GM23338 (cell line): ENCODE data around the gene CFAP77.
A peak's percentile ranks its signal among the peaks of the same experiment; 100 is the strongest.

Experiments
- CREB1 ChIP-seq: fragments of 250-450 bp; sonication (Bioruptor Pico); IDR thresholded peaks from 2 replicates; pipeline ENCODE4 v1.5.0; 2020; ENCODE audit warnings: low read depth, mild to moderate bottlenecking, moderate library complexity
- EZH2 ChIP-seq: fragments of 200-600 bp; sonication (generic); IDR thresholded peaks from one replicate; pipeline ENCODE4 v1.8.0; 2017; ENCODE audit warnings: antibody characterized with exemption, mild to moderate bottlenecking, low read depth; ENCODE audit not compliant: unreplicated experiment
- EZH2phosphoT487 ChIP-seq: fragments of 200-600 bp; sonication (generic); IDR thresholded peaks from one replicate; pipeline ENCODE4 v1.8.1; 2018; ENCODE audit warnings: antibody characterized with exemption; ENCODE audit not compliant: unreplicated experiment
- JUNB ChIP-seq: IDR thresholded peaks from one replicate; pipeline ENCODE4 v1.6.1; 2016; ENCODE audit warnings: antibody characterized with exemption; ENCODE audit not compliant: unreplicated experiment
- NANOG ChIP-seq: IDR thresholded peaks from 2 replicates; pipeline ENCODE4 v1.6.1; 2016; ENCODE audit warnings: antibody characterized with exemption, borderline replicate concordance
- POLR2AphosphoS5 ChIP-seq: IDR thresholded peaks from 2 replicates; pipeline ENCODE4 v1.6.1; 2016; ENCODE audit warnings: antibody characterized with exemption, low read depth
- STAT1 ChIP-seq: IDR thresholded peaks from one replicate; pipeline ENCODE4 v1.6.1; 2016; ENCODE audit warnings: antibody characterized with exemption; ENCODE audit not compliant: unreplicated experiment
- ZNF114 ChIP-seq: fragments of 250-450 bp; sonication (Bioruptor Pico); IDR thresholded peaks from 2 replicates; pipeline ENCODE4 v1.5.0; 2020; ENCODE audit warnings: mild to moderate bottlenecking, moderate library complexity
- ZNF331 ChIP-seq: fragments of 250-450 bp; sonication (Bioruptor Pico); IDR thresholded peaks from 2 replicates; pipeline ENCODE4 v1.5.0; 2020; ENCODE audit warnings: low read depth, mild to moderate bottlenecking, moderate library complexity
- TF ChIP-seq, protein P1 (sequence below), 2 experiments: fragments of 200-600 bp in 1 of 2; sonication (generic) in 1 of 2; conservative IDR thresholded peaks; 2 replicates each; pipeline versions ENCODE4 v1.5.1 to v1.6.1; 2016 to 2017; ENCODE audit warnings: antibody characterized with exemption in 2 of 2, low read depth in 2 of 2, mild to moderate bottlenecking in 2 of 2, moderate library complexity in 1 of 2
- TF ChIP-seq, protein P2 (sequence below): IDR thresholded peaks from one replicate; pipeline ENCODE4 v1.6.1; 2018; ENCODE audit warnings: antibody characterized with exemption; ENCODE audit not compliant: unreplicated experiment
- TF ChIP-seq, protein P3 (sequence below): fragments of 250-450 bp; sonication (Bioruptor Pico); IDR thresholded peaks from 2 replicates; pipeline ENCODE4 v1.5.0; 2020; ENCODE audit warnings: mild to moderate bottlenecking, moderate library complexity
- TF ChIP-seq, protein P4 (sequence below): IDR thresholded peaks from 2 replicates; pipeline ENCODE4 v1.6.1; 2016; ENCODE audit warnings: antibody characterized with exemption

DNA sequence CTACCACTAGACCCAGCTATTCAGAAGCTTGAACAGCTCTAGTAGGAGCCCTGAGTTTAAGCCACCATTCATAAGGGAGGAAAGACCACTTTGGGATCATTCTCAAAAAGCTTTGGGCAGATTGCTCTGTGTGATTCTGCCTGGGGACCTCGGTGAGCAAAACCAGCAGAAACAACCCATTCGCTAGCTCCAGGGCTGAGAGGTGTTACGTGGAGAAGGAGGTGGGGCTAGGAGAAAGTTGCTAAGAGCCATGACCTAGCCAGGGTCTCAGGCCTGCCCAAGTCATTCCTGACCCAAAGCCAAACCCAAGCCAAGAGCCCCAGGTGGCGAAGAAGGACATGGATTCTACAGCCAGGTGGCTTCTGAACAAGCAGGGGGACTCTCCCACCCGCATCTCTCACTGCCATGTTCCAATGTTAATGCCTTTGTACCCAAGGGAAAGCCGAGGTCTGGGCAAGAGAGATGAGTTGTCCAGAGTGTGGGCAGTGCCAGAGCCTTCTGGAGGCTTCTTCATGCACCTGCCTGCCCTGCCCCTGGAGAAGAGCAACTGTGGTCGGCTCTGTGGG, 168.4 kb downstream of the CFAP77 start:
- TF ChIP-seq, protein P1, sequence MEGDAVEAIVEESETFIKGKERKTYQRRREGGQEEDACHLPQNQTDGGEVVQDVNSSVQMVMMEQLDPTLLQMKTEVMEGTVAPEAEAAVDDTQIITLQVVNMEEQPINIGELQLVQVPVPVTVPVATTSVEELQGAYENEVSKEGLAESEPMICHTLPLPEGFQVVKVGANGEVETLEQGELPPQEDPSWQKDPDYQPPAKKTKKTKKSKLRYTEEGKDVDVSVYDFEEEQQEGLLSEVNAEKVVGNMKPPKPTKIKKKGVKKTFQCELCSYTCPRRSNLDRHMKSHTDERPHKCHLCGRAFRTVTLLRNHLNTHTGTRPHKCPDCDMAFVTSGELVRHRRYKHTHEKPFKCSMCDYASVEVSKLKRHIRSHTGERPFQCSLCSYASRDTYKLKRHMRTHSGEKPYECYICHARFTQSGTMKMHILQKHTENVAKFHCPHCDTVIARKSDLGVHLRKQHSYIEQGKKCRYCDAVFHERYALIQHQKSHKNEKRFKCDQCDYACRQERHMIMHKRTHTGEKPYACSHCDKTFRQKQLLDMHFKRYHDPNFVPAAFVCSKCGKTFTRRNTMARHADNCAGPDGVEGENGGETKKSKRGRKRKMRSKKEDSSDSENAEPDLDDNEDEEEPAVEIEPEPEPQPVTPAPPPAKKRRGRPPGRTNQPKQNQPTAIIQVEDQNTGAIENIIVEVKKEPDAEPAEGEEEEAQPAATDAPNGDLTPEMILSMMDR (conservative IDR thresholded peaks at IDR 0.05; ENCODE audit: low read depth in 2 of 2): no peak
- TF ChIP-seq EZH2: peak; percentile 38
- TF ChIP-seq EZH2phosphoT487: no peak
- TF ChIP-seq, protein P2, sequence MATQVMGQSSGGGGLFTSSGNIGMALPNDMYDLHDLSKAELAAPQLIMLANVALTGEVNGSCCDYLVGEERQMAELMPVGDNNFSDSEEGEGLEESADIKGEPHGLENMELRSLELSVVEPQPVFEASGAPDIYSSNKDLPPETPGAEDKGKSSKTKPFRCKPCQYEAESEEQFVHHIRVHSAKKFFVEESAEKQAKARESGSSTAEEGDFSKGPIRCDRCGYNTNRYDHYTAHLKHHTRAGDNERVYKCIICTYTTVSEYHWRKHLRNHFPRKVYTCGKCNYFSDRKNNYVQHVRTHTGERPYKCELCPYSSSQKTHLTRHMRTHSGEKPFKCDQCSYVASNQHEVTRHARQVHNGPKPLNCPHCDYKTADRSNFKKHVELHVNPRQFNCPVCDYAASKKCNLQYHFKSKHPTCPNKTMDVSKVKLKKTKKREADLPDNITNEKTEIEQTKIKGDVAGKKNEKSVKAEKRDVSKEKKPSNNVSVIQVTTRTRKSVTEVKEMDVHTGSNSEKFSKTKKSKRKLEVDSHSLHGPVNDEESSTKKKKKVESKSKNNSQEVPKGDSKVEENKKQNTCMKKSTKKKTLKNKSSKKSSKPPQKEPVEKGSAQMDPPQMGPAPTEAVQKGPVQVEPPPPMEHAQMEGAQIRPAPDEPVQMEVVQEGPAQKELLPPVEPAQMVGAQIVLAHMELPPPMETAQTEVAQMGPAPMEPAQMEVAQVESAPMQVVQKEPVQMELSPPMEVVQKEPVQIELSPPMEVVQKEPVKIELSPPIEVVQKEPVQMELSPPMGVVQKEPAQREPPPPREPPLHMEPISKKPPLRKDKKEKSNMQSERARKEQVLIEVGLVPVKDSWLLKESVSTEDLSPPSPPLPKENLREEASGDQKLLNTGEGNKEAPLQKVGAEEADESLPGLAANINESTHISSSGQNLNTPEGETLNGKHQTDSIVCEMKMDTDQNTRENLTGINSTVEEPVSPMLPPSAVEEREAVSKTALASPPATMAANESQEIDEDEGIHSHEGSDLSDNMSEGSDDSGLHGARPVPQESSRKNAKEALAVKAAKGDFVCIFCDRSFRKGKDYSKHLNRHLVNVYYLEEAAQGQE: no peak
- TF ChIP-seq POLR2AphosphoS5: no peak
- TF ChIP-seq CREB1 (CRISPR knock-in tag): no peak
- TF ChIP-seq ZNF114 (CRISPR knock-in tag): no peak
- TF ChIP-seq STAT1: no peak
- TF ChIP-seq, protein P3, sequence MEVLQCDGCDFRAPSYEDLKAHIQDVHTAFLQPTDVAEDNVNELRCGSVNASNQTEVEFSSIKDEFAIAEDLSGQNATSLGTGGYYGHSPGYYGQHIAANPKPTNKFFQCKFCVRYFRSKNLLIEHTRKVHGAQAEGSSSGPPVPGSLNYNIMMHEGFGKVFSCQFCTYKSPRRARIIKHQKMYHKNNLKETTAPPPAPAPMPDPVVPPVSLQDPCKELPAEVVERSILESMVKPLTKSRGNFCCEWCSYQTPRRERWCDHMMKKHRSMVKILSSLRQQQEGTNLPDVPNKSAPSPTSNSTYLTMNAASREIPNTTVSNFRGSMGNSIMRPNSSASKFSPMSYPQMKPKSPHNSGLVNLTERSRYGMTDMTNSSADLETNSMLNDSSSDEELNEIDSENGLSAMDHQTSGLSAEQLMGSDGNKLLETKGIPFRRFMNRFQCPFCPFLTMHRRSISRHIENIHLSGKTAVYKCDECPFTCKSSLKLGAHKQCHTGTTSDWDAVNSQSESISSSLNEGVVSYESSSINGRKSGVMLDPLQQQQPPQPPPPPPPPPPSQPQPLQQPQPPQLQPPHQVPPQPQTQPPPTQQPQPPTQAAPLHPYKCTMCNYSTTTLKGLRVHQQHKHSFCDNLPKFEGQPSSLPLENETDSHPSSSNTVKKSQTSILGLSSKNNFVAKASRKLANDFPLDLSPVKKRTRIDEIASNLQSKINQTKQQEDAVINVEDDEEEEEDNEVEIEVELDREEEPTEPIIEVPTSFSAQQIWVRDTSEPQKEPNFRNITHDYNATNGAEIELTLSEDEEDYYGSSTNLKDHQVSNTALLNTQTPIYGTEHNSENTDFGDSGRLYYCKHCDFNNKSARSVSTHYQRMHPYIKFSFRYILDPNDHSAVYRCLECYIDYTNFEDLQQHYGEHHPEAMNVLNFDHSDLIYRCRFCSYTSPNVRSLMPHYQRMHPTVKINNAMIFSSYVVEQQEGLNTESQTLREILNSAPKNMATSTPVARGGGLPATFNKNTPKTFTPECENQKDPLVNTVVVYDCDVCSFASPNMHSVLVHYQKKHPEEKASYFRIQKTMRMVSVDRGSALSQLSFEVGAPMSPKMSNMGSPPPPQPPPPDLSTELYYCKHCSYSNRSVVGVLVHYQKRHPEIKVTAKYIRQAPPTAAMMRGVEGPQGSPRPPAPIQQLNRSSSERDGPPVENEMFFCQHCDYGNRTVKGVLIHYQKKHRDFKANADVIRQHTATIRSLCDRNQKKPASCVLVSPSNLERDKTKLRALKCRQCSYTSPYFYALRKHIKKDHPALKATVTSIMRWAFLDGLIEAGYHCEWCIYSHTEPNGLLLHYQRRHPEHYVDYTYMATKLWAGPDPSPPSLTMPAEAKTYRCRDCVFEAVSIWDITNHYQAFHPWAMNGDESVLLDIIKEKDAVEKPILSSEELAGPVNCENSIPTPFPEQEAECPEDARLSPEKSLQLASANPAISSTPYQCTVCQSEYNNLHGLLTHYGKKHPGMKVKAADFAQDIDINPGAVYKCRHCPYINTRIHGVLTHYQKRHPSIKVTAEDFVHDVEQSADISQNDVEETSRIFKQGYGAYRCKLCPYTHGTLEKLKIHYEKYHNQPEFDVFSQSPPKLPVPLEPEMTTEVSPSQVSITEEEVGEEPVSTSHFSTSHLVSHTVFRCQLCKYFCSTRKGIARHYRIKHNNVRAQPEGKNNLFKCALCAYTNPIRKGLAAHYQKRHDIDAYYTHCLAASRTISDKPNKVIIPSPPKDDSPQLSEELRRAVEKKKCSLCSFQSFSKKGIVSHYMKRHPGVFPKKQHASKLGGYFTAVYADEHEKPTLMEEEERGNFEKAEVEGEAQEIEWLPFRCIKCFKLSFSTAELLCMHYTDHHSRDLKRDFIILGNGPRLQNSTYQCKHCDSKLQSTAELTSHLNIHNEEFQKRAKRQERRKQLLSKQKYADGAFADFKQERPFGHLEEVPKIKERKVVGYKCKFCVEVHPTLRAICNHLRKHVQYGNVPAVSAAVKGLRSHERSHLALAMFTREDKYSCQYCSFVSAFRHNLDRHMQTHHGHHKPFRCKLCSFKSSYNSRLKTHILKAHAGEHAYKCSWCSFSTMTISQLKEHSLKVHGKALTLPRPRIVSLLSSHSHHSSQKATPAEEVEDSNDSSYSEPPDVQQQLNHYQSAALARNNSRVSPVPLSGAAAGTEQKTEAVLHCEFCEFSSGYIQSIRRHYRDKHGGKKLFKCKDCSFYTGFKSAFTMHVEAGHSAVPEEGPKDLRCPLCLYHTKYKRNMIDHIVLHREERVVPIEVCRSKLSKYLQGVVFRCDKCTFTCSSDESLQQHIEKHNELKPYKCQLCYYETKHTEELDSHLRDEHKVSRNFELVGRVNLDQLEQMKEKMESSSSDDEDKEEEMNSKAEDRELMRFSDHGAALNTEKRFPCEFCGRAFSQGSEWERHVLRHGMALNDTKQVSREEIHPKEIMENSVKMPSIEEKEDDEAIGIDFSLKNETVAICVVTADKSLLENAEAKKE (CRISPR knock-in tag): no peak
- TF ChIP-seq NANOG: no peak
- TF ChIP-seq, protein P4, sequence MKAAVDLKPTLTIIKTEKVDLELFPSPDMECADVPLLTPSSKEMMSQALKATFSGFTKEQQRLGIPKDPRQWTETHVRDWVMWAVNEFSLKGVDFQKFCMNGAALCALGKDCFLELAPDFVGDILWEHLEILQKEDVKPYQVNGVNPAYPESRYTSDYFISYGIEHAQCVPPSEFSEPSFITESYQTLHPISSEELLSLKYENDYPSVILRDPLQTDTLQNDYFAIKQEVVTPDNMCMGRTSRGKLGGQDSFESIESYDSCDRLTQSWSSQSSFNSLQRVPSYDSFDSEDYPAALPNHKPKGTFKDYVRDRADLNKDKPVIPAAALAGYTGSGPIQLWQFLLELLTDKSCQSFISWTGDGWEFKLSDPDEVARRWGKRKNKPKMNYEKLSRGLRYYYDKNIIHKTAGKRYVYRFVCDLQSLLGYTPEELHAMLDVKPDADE: no peak
- no peak for TF ChIP-seq ZNF331 (CRISPR knock-in tag)
- no peak for TF ChIP-seq JUNB
